Stimulated activated naive CD8-positive, alpha-beta T cell treated with anti-CD3 and anti-CD28 coated beads, Interleukin-15, Interleukin-2, amounts not matched to agents 100 ng/mL and 50 ng/mL, for 24 hours (primary cell): ENCODE data around the gene INTS1.

Source experiments
- H3K27ac Mint-ChIP-seq: one replicate; pipeline ENCODE4 v1.8.0; 2021; ENCODE audit warnings: mild to moderate bottlenecking, mixed read lengths
- H3K27me3 Mint-ChIP-seq: one replicate; pipeline ENCODE4 v1.8.0; 2021; ENCODE audit warnings: mixed read lengths
- H3K36me3 Mint-ChIP-seq: one replicate; pipeline ENCODE4 v1.8.0; 2021; ENCODE audit warnings: low read depth, mixed read lengths
- H3K4me1 Mint-ChIP-seq: one replicate; pipeline ENCODE4 v1.8.0; 2021; ENCODE audit warnings: low read depth, mixed read lengths
- H3K4me3 Mint-ChIP-seq: one replicate; pipeline ENCODE4 v1.8.0; 2021; ENCODE audit warnings: mild to moderate bottlenecking, mixed read lengths
- H3K9me3 Mint-ChIP-seq: one replicate; pipeline ENCODE4 v1.8.0; 2021; ENCODE audit warnings: mixed read lengths

The INTS1 gene

GRCh38 chr7:1503816-1504775 lies at the start of gene INTS1:
TSS of gene INTS1 (minus strand) at chr7:1504389. CDS start at chr7:1503960, 429 bp downstream.
- no peaks in the 10 kb centered on the region for H3K27me3 Mint-ChIP-seq
- H3K36me3 Mint-ChIP-seq = peaks cover 17% of the 10 kb centered on the region
- peak within 1 kb of the TSS; percentile 89 for H3K4me3 Mint-ChIP-seq
- H3K4me1 Mint-ChIP-seq = peaks cover 48% of the 10 kb centered on the region
- no peaks in the 10 kb centered on the region for H3K9me3 Mint-ChIP-seq
- peak within 1 kb of the TSS; percentile 87 for H3K27ac Mint-ChIP-seq

- Mint-ChIP-seq H3K27ac (no peak overlapping the region), H3K36me3 (no peaks in the 10 kb centered on the region), H3K4me3 (no peak overlapping the region), H3K9me3 (no peaks in the 10 kb centered on the region), H3K4me1 (no peaks in the 10 kb centered on the region), H3K27me3 (no peaks in the 10 kb centered on the region)
These were observed 49.5 kb upstream of the INTS1 start for GRCh38 chr7:1553512-1554210.

- Mint-ChIP-seq H3K4me3 (no peak overlapping the region), H3K36me3 (no peaks in the 10 kb centered on the region), H3K27me3 (no peaks in the 10 kb centered on the region), H3K27ac (no peak overlapping the region), H3K9me3 (no peaks in the 10 kb centered on the region), H3K4me1 (no peaks in the 10 kb centered on the region)
These were observed 48.0 kb upstream of the INTS1 start for GRCh38 chr7:1552200-1552599.

GRCh38 chr7:1550846-1551155 lies 46.6 kb upstream of the INTS1 start:
- H3K27ac Mint-ChIP-seq = no peak overlapping the region

GRCh38 chr7:1550005-1550845 lies 46.0 kb upstream of the INTS1 start:
- Mint-ChIP-seq H3K9me3 (no peaks in the 10 kb centered on the region), H3K27ac (no peak overlapping the region), H3K36me3 (no peaks in the 10 kb centered on the region), H3K4me3 (no peak overlapping the region), H3K27me3 (no peaks in the 10 kb centered on the region), H3K4me1 (no peaks in the 10 kb centered on the region)

More at GRCh38 chr7:1550846-1551155, 46.6 kb upstream of the INTS1 start:
- Mint-ChIP-seq H3K4me3 (no peak overlapping the region), H3K9me3 (no peaks in the 10 kb centered on the region), H3K4me1 (no peaks in the 10 kb centered on the region), H3K36me3 (no peaks in the 10 kb centered on the region), H3K27me3 (no peaks in the 10 kb centered on the region)

GRCh38 chr7:1549357-1550004 lies 45.3 kb upstream of the INTS1 start:
- Mint-ChIP-seq H3K27ac (no peak overlapping the region), H3K4me3 (no peak overlapping the region), H3K36me3 (no peaks in the 10 kb centered on the region), H3K4me1 (no peaks in the 10 kb centered on the region), H3K27me3 (no peaks in the 10 kb centered on the region), H3K9me3 (no peaks in the 10 kb centered on the region)

GRCh38 chr7:1548944-1549343 lies 44.8 kb upstream of the INTS1 start:
- Mint-ChIP-seq H3K9me3 (no peaks in the 10 kb centered on the region), H3K4me3 (no peak overlapping the region), H3K27ac (no peak overlapping the region), H3K36me3 (no peaks in the 10 kb centered on the region), H3K27me3 (no peaks in the 10 kb centered on the region), H3K4me1 (no peaks in the 10 kb centered on the region)

GRCh38 chr7:1548438-1548831 lies 44.2 kb upstream of the INTS1 start:
- H3K36me3 Mint-ChIP-seq = no peaks in the 10 kb centered on the region
- no peaks in the 10 kb centered on the region for H3K27me3 Mint-ChIP-seq
- no peaks in the 10 kb centered on the region for H3K9me3 Mint-ChIP-seq
- H3K27ac Mint-ChIP-seq = no peak overlapping the region
- no peak overlapping the region for H3K4me3 Mint-ChIP-seq
- H3K4me1 Mint-ChIP-seq = no peaks in the 10 kb centered on the region

GRCh38 chr7:1547777-1548437 lies 43.7 kb upstream of the INTS1 start:
- H3K4me1 Mint-ChIP-seq = no peaks in the 10 kb centered on the region
- no peak overlapping the region for H3K27ac Mint-ChIP-seq
- H3K4me3 Mint-ChIP-seq = no peak overlapping the region
- H3K27me3 Mint-ChIP-seq = no peaks in the 10 kb centered on the region
- H3K36me3 Mint-ChIP-seq = no peaks in the 10 kb centered on the region
- H3K9me3 Mint-ChIP-seq = no peaks in the 10 kb centered on the region

- Mint-ChIP-seq H3K4me1 (no peaks in the 10 kb centered on the region), H3K36me3 (peaks cover 3% of the 10 kb centered on the region), H3K27me3 (no peaks in the 10 kb centered on the region), H3K9me3 (no peaks in the 10 kb centered on the region), H3K27ac (no peak overlapping the region), H3K4me3 (no peak overlapping the region)
These were observed 43.0 kb upstream of the INTS1 start for GRCh38 chr7:1546909-1547776.

- no peaks in the 10 kb centered on the region for H3K4me1 Mint-ChIP-seq
- peaks cover 5% of the 10 kb centered on the region for H3K36me3 Mint-ChIP-seq
- H3K4me3 Mint-ChIP-seq = no peak overlapping the region
- H3K27ac Mint-ChIP-seq = no peak overlapping the region
- H3K27me3 Mint-ChIP-seq = no peaks in the 10 kb centered on the region
- H3K9me3 Mint-ChIP-seq = no peaks in the 10 kb centered on the region
These were observed 42.2 kb upstream of the INTS1 start for GRCh38 chr7:1546274-1546908.

GRCh38 chr7:1545417-1546246 lies 41.4 kb upstream of the INTS1 start:
- Mint-ChIP-seq H3K27ac (no peak overlapping the region), H3K36me3 (peaks cover 5% of the 10 kb centered on the region), H3K9me3 (no peaks in the 10 kb centered on the region), H3K4me3 (no peak overlapping the region), H3K4me1 (no peaks in the 10 kb centered on the region), H3K27me3 (no peaks in the 10 kb centered on the region)
